ENCODE measurements around the gene SPATA46.

SPATA46 gene

GRCh38 chr1:162385280-162385623 lies 8.6 kb upstream of the SPATA46 start:
- Histone ChIP-seq H3K9me3 (ENCODE audit: control insufficient read depth, insufficient read depth, low read length) (no peaks in the 10 kb centered on the region), H3F3A (ENCODE audit: control insufficient read depth, insufficient read depth) (no peaks in the 10 kb centered on the region), H3K27ac (ENCODE audit: low read depth, low read length) (no peak overlapping the region), H3K4me2 (ENCODE audit: low read length) (no peak overlapping the region), H3K36me3 (ENCODE audit: control insufficient read depth, low read length) (no peaks in the 10 kb centered on the region), H3K79me2 (ENCODE audit: control insufficient read depth, low read length) (no peaks in the 10 kb centered on the region), H3K4me3 (ENCODE audit: low read length) (no peak overlapping the region), H3K27me3 (ENCODE audit: control insufficient read depth, low read length) (peaks cover 3% of the 10 kb centered on the region; the same call in 1 of the 2 replicates), H3K9me2 (replicated peaks; ENCODE audit: control insufficient read depth, low read length) (no peaks in the 10 kb centered on the region), H4K20me1 (ENCODE audit: control insufficient read depth, insufficient read depth, low read depth, low read length) (no peaks in the 10 kb centered on the region), H3K4me1 (ENCODE audit: control insufficient read depth, low read length) (no peaks in the 10 kb centered on the region)
- no peak for TF ChIP-seq CTCF (IDR thresholded peaks at IDR 0.05; ENCODE audit: low read depth, low read length, poor library complexity, severe bottlenecking)
- no peak for TF ChIP-seq EZH2phosphoT487 (IDR thresholded peaks at IDR 0.05; ENCODE audit: borderline replicate concordance, low read length)

GRCh38 chr1:162384601-162385279 lies 8.1 kb upstream of the SPATA46 start:
- Histone ChIP-seq H3K4me2 (ENCODE audit: low read length) (no peak overlapping the region), H3K27ac (ENCODE audit: low read depth, low read length) (no peak overlapping the region), H3K4me3 (ENCODE audit: low read length) (no peak overlapping the region), H3K4me1 (ENCODE audit: control insufficient read depth, low read length) (no peaks in the 10 kb centered on the region), H3F3A (ENCODE audit: control insufficient read depth, insufficient read depth) (no peaks in the 10 kb centered on the region), H4K20me1 (ENCODE audit: control insufficient read depth, insufficient read depth, low read depth, low read length) (no peaks in the 10 kb centered on the region), H3K9me2 (replicated peaks; ENCODE audit: control insufficient read depth, low read length) (no peaks in the 10 kb centered on the region), H3K36me3 (ENCODE audit: control insufficient read depth, low read length) (no peaks in the 10 kb centered on the region), H3K79me2 (ENCODE audit: control insufficient read depth, low read length) (no peaks in the 10 kb centered on the region), H3K9me3 (ENCODE audit: control insufficient read depth, insufficient read depth, low read length) (no peaks in the 10 kb centered on the region), H3K27me3 (ENCODE audit: control insufficient read depth, low read length) (peaks cover 3% of the 10 kb centered on the region; the same call in 1 of the 2 replicates)
- no peak for TF ChIP-seq EZH2phosphoT487 (IDR thresholded peaks at IDR 0.05; ENCODE audit: borderline replicate concordance, low read length)
- no peak for TF ChIP-seq CTCF (IDR thresholded peaks at IDR 0.05; ENCODE audit: low read depth, low read length, poor library complexity, severe bottlenecking)

- Histone ChIP-seq H3K36me3 (ENCODE audit: control insufficient read depth, low read length) (no peaks in the 10 kb centered on the region), H4K20me1 (ENCODE audit: control insufficient read depth, insufficient read depth, low read depth, low read length) (no peaks in the 10 kb centered on the region), H3K9me2 (replicated peaks; ENCODE audit: control insufficient read depth, low read length) (no peaks in the 10 kb centered on the region), H3K4me3 (ENCODE audit: low read length) (no peak overlapping the region), H3K27me3 (ENCODE audit: control insufficient read depth, low read length) (no peaks in the 10 kb centered on the region), H3K4me1 (ENCODE audit: control insufficient read depth, low read length) (no peaks in the 10 kb centered on the region), H3K79me2 (ENCODE audit: control insufficient read depth, low read length) (no peaks in the 10 kb centered on the region), H3F3A (ENCODE audit: control insufficient read depth, insufficient read depth) (no peaks in the 10 kb centered on the region), H3K9me3 (ENCODE audit: control insufficient read depth, insufficient read depth, low read length) (no peaks in the 10 kb centered on the region), H3K4me2 (ENCODE audit: low read length) (no peak overlapping the region), H3K27ac (ENCODE audit: low read depth, low read length) (no peak overlapping the region)
- TF ChIP-seq EZH2phosphoT487 (IDR thresholded peaks at IDR 0.05; ENCODE audit: borderline replicate concordance, low read length), result no peak
- no peak for TF ChIP-seq CTCF (IDR thresholded peaks at IDR 0.05; ENCODE audit: low read depth, low read length, poor library complexity, severe bottlenecking)
Measured at GRCh38 chr1:162384116-162384515, 7.5 kb upstream of the SPATA46 start.
